BJ (cell line): Measurements from ENCODE around the gene COX19. TPM values are rescaled to one million over a fixed set of nuclear protein-coding genes. Genes with fewer than 3 reads are reported as not detected.

ENCODE experiments used
- CTCF ChIA-PET: fragments of 350-600 bp; formaldehyde crosslinking; extraction: SDS; loops from one replicate; lab custom pipeline; 2021; ENCODE audit warnings: antibody characterized with exemption, inconsistent platforms; lab: Yijun Ruan, JAX
- POLR2A ChIA-PET: fragments of 300-600 bp; sonication (Branson Sonifier 250); formaldehyde crosslinking; extraction: SDS; loops from one replicate; lab custom pipeline; 2021; ENCODE audit warnings: antibody characterized with exemption; lab: Charles Lee
- DNase-seq: peaks from one replicate; pipeline ENCODE4 v3.0.0-alpha.2; 2011; ENCODE audit warnings: low read depth
- H3K27me3 ChIP-seq: 2 replicates; pipeline ENCODE4 v1.6.0; 2011; ENCODE audit warnings: low read length; ENCODE audit not compliant: control insufficient read depth, insufficient read depth
- H3K36me3 ChIP-seq: 2 replicates; pipeline ENCODE4 v1.5.1; 2011; ENCODE audit warnings: low read length; ENCODE audit not compliant: control insufficient read depth, insufficient read depth
- H3K4me3 ChIP-seq: 2 replicates; pipeline ENCODE4 v1.5.1; 2011; ENCODE audit warnings: low read depth, mild to moderate bottlenecking, control low read depth, low read length
- CTCF ChIP-seq: IDR thresholded peaks from 2 replicates; pipeline ENCODE4 v1.5.1; 2011; ENCODE audit warnings: low read depth, mild to moderate bottlenecking, control low read depth, inconsistent platforms, low read length, moderate library complexity; ENCODE audit not compliant: insufficient read depth
- polyA plus RNA-seq: library from polyadenylated mRNA; depleted of rRNA; stranded (reverse); fragments of >200 nt; gene quantifications from 2 replicates; pipeline ENCODE4 v1.2.3, GENCODE V29; 2011

The COX19 gene
- polyA plus RNA-seq, 1 experiment: 5.6 TPM

GRCh38 chr7:992709-993607 is 17.6 kb upstream of the COX19 start:
- Histone ChIP-seq H3K36me3 (peaks cover 4% of the 10 kb centered on the region; the same call in 1 of the 2 replicates), H3K27me3 (no peaks in the 10 kb centered on the region), H3K4me3 (no peak overlapping the region)
- ChIA-PET POLR2A (no interaction called here), CTCF (interaction anchor here (0.6 to 10.0 kb wide), 54 partner anchors 8 to 402 kb away, joined by 3 to 367 read pairs (median 7); partner anchors contain the start of genes COX19, CYP2W1, GPER1 and GPR146)
- TF ChIP-seq CTCF: peak; percentile 100
- peak; percentile 45 for DNase-seq

- H3K27me3 ChIP-seq: no peaks in the 10 kb centered on the region
- H3K4me3 ChIP-seq: no peak overlapping the region
- ChIA-PET POLR2A (no interaction called here), CTCF (interaction anchor here (1.0 to 10.0 kb wide), 38 partner anchors 7 to 403 kb away, joined by 3 to 367 read pairs (median 12); partner anchors contain the start of genes COX19, CYP2W1, GPER1 and GPR146)
- no peak for DNase-seq
- TF ChIP-seq CTCF: no peak
- peaks cover 3% of the 10 kb centered on the region; the same call in 1 of the 2 replicates for H3K36me3 ChIP-seq
These were observed 16.6 kb upstream of the COX19 start for GRCh38 chr7:991729-992656.

GRCh38 chr7:990933-991728 is 15.8 kb upstream of the COX19 start:
- POLR2A ChIA-PET: no interaction called here
- CTCF ChIA-PET: interaction anchor here (1.1 to 10.0 kb wide), 6 partner anchors 9 to 192 kb away, joined by 3 to 367 read pairs (median 53); partner anchors contain the start of genes COX19, CYP2W1 and GPR146

GRCh38 chr7:990352-990932 is 15.1 kb upstream of the COX19 start:
- no peak for TF ChIP-seq CTCF
- Histone ChIP-seq H3K4me3 (no peak overlapping the region), H3K36me3 (no peaks in the 10 kb centered on the region), H3K27me3 (no peaks in the 10 kb centered on the region)
- ChIA-PET CTCF (interaction anchor here (4.4 to 10.0 kb wide), 3 partner anchors 15 to 185 kb away, joined by 51 to 367 read pairs (median 68); partner anchors contain the start of gene COX19), POLR2A (no interaction called here)
- DNase-seq: no peak

More at GRCh38 chr7:990933-991728, 15.8 kb upstream of the COX19 start:
- Histone ChIP-seq H3K27me3 (no peaks in the 10 kb centered on the region), H3K4me3 (no peak overlapping the region), H3K36me3 (no peaks in the 10 kb centered on the region)
- no peak for DNase-seq
- TF ChIP-seq CTCF: no peak
